T-helper 17 cell (primary cell): ENCODE results near the gene GABRR2. TPM values are rescaled to one million over a fixed set of nuclear protein-coding genes. Genes with fewer than 3 reads are reported as not detected.

Experiments
- ATAC-seq: fragments of 150-1000 bp; cut with Tn5 transposase; 2 replicates; pipeline ENCODE4 v1.10.0; 2021; ENCODE audit warnings: mild to moderate bottlenecking, moderate library complexity
- DNase-seq, 3 donors: peaks; one replicate each; pipeline versions ENCODE4 v3.0.0 to v3.0.0-alpha.2; 2020 to 2021
- H3K9me3 ChIP-seq: one replicate; pipeline ENCODE4 v1.7.0; 2013; ENCODE audit warnings: low read length, mild to moderate bottlenecking; ENCODE audit not compliant: control insufficient read depth, poor library complexity, severe bottlenecking
- H3K27ac Mint-ChIP-seq: one replicate; pipeline ENCODE4 v1.8.0; 2022; ENCODE audit warnings: mild to moderate bottlenecking, moderate library complexity, mixed read lengths
- H3K27me3 Mint-ChIP-seq: one replicate; pipeline ENCODE4 v1.8.0; 2022; ENCODE audit warnings: mixed read lengths
- H3K36me3 Mint-ChIP-seq: one replicate; pipeline ENCODE4 v1.8.0; 2022; ENCODE audit warnings: low read depth, mixed read lengths
- H3K4me1 Mint-ChIP-seq: one replicate; pipeline ENCODE4 v1.8.0; 2022; ENCODE audit warnings: mild to moderate bottlenecking, mixed read lengths
- H3K4me3 Mint-ChIP-seq: one replicate; pipeline ENCODE4 v1.8.0; 2022; ENCODE audit warnings: mild to moderate bottlenecking, moderate library complexity, mixed read lengths
- total RNA-seq, 4 donors: library from RNA in 2 of 4; stranded (reverse) in 2 of 4; gene quantifications; one replicate each; pipeline ENCODE4 v1.2.3 and lab custom pipeline; 2022 to 2026

Gene GABRR2
- total RNA-seq, 2 donors from 2014 or later: 0.65 to 1.4 TPM

- Mint-ChIP-seq H3K36me3 (peaks cover 3% of the 10 kb centered on the region), H3K27ac (peak overlapping the region; percentile 94), H3K4me1 (peaks cover 60% of the 10 kb centered on the region), H3K27me3 (no peaks in the 10 kb centered on the region), H3K4me3 (peak overlapping the region; percentile 98)
- no peak for DNase-seq
- ATAC-seq: peak; percentile 29
- H3K9me3 ChIP-seq: no peaks in the 10 kb centered on the region
Measured at GRCh38 chr6:89350281-89350966, 35.3 kb upstream of the GABRR2 start.

DNA sequence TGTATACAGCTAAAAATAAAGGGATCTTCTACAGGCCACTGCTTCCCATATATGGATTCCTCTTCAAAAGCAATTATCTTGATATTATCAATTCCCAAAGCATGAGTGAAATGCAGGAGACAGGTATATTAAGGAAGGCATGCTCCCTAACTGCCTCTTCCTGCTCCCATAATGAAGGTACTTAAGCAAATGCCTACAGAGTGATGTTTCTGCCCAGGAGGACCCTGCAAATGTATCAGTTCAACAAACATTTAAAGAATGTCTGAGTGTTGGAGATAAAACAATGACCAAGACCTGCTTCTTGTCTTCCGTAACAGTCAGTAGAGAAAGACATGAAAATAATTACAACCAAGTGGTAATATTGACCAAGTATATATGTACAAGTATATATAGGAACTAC is 33.3 kb upstream of the GABRR2 start:
- peaks cover 3% of the 10 kb centered on the region for H3K36me3 Mint-ChIP-seq
- no peak for DNase-seq
- H3K4me1 Mint-ChIP-seq: peaks cover 62% of the 10 kb centered on the region
- no peaks in the 10 kb centered on the region for H3K9me3 ChIP-seq
- peak overlapping the region; percentile 94 for H3K27ac Mint-ChIP-seq
- no peak overlapping the region for H3K4me3 Mint-ChIP-seq
- ATAC-seq: no peak
- no peaks in the 10 kb centered on the region for H3K27me3 Mint-ChIP-seq

- Mint-ChIP-seq H3K27ac (peak overlapping the region; percentile 94), H3K4me1 (peaks cover 61% of the 10 kb centered on the region)
- ATAC-seq: no peak
Measured at GRCh38 chr6:89347825-89348224, 32.7 kb upstream of the GABRR2 start.

GRCh38 chr6:89346433-89346832 is 31.3 kb upstream of the GABRR2 start:
- DNase-seq (no peak), ATAC-seq (no peak)
- H3K9me3 ChIP-seq: no peaks in the 10 kb centered on the region
- H3K4me3 Mint-ChIP-seq: no peak overlapping the region
- H3K27me3 Mint-ChIP-seq: no peaks in the 10 kb centered on the region
- H3K4me1 Mint-ChIP-seq: peaks cover 56% of the 10 kb centered on the region
- peak overlapping the region; percentile 54 for H3K27ac Mint-ChIP-seq
- peaks cover 2% of the 10 kb centered on the region for H3K36me3 Mint-ChIP-seq

More at GRCh38 chr6:89347825-89348224, 32.7 kb upstream of the GABRR2 start:
- Mint-ChIP-seq H3K27me3 (no peaks in the 10 kb centered on the region), H3K4me3 (no peak overlapping the region), H3K36me3 (peaks cover 3% of the 10 kb centered on the region)
- H3K9me3 ChIP-seq: no peaks in the 10 kb centered on the region
- no peak for DNase-seq

DNA sequence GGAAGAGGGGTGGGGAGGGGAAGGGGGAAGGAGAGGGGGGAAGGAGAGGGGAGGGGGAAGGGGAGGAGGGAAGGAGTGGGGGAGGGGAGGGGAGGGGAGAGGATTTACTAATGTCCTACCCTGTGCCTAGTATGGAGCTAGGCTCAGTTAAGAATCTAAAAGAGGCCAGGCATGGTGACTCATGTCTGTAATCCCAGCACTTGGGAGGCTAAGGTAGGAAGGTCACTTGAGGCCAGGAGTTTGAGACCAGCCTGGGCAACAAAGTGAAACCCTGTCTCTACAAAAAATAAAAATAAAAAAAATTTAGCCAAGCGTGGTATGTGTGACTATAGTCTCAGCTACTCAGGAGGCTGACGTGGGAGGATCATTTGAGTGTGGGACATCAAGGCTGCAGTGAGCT is 24.5 kb upstream of the GABRR2 start:
- no peak overlapping the region for H3K4me3 Mint-ChIP-seq
- H3K36me3 Mint-ChIP-seq: peaks cover 12% of the 10 kb centered on the region
- H3K4me1 Mint-ChIP-seq: peaks cover 14% of the 10 kb centered on the region
- ATAC-seq (no peak), DNase-seq (no peak)
- peak overlapping the region; percentile 37 for H3K27ac Mint-ChIP-seq
- no peaks in the 10 kb centered on the region for H3K27me3 Mint-ChIP-seq
- no peaks in the 10 kb centered on the region for H3K9me3 ChIP-seq

DNA sequence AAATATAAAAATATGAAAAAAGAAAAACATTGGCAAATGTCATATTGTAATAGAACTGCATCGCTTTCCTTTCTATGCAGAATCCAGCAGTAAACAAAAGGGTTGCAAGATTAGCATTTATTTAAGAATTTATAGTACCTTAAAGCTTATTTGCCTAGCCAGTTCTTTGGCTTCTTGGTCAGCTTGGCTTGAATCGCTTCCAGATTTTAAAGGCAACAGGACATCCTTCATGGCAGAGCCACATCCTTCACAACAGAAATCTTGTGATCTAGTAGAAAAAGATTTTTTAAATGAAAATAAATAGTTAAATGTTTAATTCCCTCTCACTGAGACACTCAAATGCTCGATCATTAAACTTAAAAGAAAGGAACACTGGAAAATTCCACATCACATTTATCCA is 20.1 kb upstream of the GABRR2 start:
- no peaks in the 10 kb centered on the region for H3K9me3 ChIP-seq
- Mint-ChIP-seq H3K27me3 (no peaks in the 10 kb centered on the region), H3K27ac (no peak overlapping the region), H3K4me1 (peaks cover 10% of the 10 kb centered on the region), H3K36me3 (peaks cover 6% of the 10 kb centered on the region), H3K4me3 (no peak overlapping the region)
- no peak for DNase-seq
- ATAC-seq: no peak

DNA sequence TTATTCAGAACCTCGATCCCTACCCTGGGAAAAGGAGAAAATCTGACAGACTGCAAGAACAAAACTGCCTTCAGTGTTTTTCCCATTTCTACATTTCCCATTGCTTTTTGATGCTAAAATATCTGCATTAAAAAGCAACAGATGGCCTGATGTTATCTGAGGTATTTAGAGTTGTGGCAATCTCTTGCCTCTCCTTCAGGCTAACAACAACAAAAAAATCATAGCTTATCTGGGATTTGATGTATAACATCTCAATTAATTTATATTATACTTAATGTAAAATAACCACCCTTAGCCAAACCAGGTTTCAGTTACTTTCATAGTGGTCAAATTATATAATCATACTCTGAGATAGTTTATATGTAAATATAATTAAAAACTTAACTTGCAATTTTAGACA is 15.8 kb upstream of the GABRR2 start:
- Mint-ChIP-seq H3K4me3 (no peak overlapping the region), H3K27ac (no peak overlapping the region), H3K36me3 (peaks cover 7% of the 10 kb centered on the region), H3K27me3 (no peaks in the 10 kb centered on the region), H3K4me1 (peaks cover 13% of the 10 kb centered on the region)
- no peaks in the 10 kb centered on the region for H3K9me3 ChIP-seq
- DNase-seq (no peak), ATAC-seq (no peak)

DNA sequence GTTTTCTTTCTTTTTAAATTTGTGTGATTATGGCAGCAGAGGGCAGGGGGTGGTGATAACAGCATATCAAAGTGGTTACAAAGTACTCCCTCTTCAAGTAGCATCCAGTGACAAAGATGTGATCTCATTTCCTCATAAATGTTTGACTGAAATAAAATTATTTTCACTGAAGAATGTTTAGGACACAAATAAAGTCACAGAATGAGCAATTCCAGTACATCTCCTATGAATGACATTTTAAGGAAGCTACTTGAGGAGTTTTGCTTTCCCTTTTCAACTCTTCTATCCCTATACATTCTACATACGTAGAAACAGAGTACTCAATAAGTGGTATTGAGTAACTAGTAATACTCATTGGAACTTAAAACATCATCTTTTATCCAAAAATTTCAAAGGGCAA is 13.9 kb upstream of the GABRR2 start:
- H3K9me3 ChIP-seq: no peaks in the 10 kb centered on the region
- no peak for ATAC-seq
- Mint-ChIP-seq H3K27ac (no peak overlapping the region), H3K36me3 (peaks cover 7% of the 10 kb centered on the region), H3K27me3 (no peaks in the 10 kb centered on the region), H3K4me1 (peaks cover 13% of the 10 kb centered on the region), H3K4me3 (no peak overlapping the region)
- no peak for DNase-seq

DNA sequence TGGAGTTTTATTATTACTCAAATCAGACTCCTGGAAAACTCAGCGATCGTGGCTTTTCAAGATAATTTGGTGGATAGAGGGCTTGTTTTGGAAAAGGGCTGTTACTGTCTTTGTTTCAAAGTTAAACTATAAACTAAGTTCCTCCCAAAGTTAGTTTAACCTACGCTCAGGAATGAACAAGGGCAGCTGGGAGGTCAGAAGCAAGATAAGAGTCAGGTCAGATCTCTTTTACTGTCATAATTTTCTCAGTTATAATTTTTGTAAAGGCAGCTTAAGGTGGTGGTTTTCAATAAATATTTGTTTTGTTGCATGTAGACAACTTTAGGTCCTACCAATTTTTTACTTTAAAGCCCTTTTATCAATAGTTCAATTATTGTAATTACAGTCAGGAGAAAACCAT is 9.2 kb upstream of the GABRR2 start:
- DNase-seq (no peak), ATAC-seq (no peak)
- Mint-ChIP-seq H3K4me3 (no peak overlapping the region), H3K36me3 (peaks cover 11% of the 10 kb centered on the region), H3K27ac (no peak overlapping the region), H3K4me1 (peaks cover 7% of the 10 kb centered on the region), H3K27me3 (no peaks in the 10 kb centered on the region)
- no peaks in the 10 kb centered on the region for H3K9me3 ChIP-seq

DNA sequence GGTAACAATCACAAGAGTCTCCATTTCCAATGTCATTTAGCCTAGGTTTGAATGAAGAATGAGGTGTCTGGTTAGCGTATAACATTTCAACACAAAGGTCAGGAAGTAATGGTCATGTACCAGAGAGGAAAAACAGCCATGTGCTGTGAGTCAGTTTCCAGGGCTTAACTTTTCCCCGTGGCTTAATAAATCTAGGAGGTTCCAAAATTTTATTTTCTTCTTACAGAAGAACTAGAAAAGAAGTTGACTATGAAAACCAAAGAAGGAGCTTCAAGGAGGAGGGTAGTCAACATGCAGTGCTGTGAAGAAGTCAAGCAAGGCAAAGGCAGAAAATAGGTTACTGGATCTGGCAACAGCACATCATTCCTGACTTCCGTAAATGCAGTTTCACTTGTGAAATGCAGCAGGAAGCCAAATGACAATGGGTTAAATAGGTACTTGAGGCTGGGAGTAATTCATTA is 8.4 kb upstream of the GABRR2 start:
- H3K9me3 ChIP-seq: no peaks in the 10 kb centered on the region
- ATAC-seq: no peak
- no peak overlapping the region for H3K4me3 Mint-ChIP-seq
- peaks cover 6% of the 10 kb centered on the region for H3K4me1 Mint-ChIP-seq
- no peak for DNase-seq
- H3K27me3 Mint-ChIP-seq: no peaks in the 10 kb centered on the region
- peaks cover 9% of the 10 kb centered on the region for H3K36me3 Mint-ChIP-seq
- no peak overlapping the region for H3K27ac Mint-ChIP-seq

- H3K27ac Mint-ChIP-seq: peak overlapping the region; percentile 22
- no peaks in the 10 kb centered on the region for H3K9me3 ChIP-seq
- peaks cover 12% of the 10 kb centered on the region for H3K36me3 Mint-ChIP-seq
- DNase-seq (no peak), ATAC-seq (no peak)
- H3K4me3 Mint-ChIP-seq: no peak overlapping the region
- H3K27me3 Mint-ChIP-seq: no peaks in the 10 kb centered on the region
- peaks cover 6% of the 10 kb centered on the region for H3K4me1 Mint-ChIP-seq
Measured at GRCh38 chr6:89321131-89321970, 6.3 kb upstream of the GABRR2 start.

- no peak overlapping the region for H3K27ac Mint-ChIP-seq
- ATAC-seq: no peak
- H3K27me3 Mint-ChIP-seq: no peaks in the 10 kb centered on the region
- no peak for DNase-seq
- H3K4me3 Mint-ChIP-seq: no peak overlapping the region
- H3K4me1 Mint-ChIP-seq: peaks cover 2% of the 10 kb centered on the region
- H3K9me3 ChIP-seq: no peaks in the 10 kb centered on the region
- peaks cover 10% of the 10 kb centered on the region for H3K36me3 Mint-ChIP-seq
Measured at GRCh38 chr6:89320012-89320559, 5.0 kb upstream of the GABRR2 start.

- ATAC-seq: no peak
- Mint-ChIP-seq H3K4me3 (no peak overlapping the region), H3K36me3 (peaks cover 4% of the 10 kb centered on the region), H3K4me1 (peaks cover 5% of the 10 kb centered on the region), H3K27ac (no peak overlapping the region), H3K27me3 (no peaks in the 10 kb centered on the region)
- no peaks in the 10 kb centered on the region for H3K9me3 ChIP-seq
- no peak for DNase-seq
Measured at GRCh38 chr6:89317067-89317466, 2.0 kb upstream of the GABRR2 start.
